Activated CD8-positive, alpha-beta T cell treated with anti-CD3 and anti-CD28 coated beads, Interleukin-2, amount 10 ng/mL, durations not matched to agents 7 days and 5 days (primary cell): Measurements from ENCODE around the gene LRPAP1. TPM values are rescaled to one million over a fixed set of nuclear protein-coding genes. Genes with fewer than 3 reads are reported as not detected.
"Not testable (repeated sequence)": the region's sequence is repeated elsewhere in the genome, so short reads cannot be mapped to it uniquely, and the experiment has no call there.

Experiments
- ATAC-seq: fragments of 150-1000 bp; cut with Tn5 transposase; one replicate; pipeline ENCODE4 v1.10.0; 2021; ENCODE audit warnings: moderate library complexity
- CTCF ChIA-PET: fragments of 350-600 bp; sonication (Branson Sonifier 250); formaldehyde crosslinking; loops from one replicate; lab custom pipeline; 2021; ENCODE audit warnings: antibody characterized with exemption; lab: Charles Lee
- POLR2A ChIA-PET: fragments of 350-600 bp; sonication (Branson Sonifier 250); formaldehyde crosslinking; loops from one replicate; lab custom pipeline; 2021; ENCODE audit warnings: antibody characterized with exemption; lab: Charles Lee
- DNase-seq: peaks from one replicate; pipeline ENCODE4 v3.0.0-alpha.2; 2020
- H3K27ac Mint-ChIP-seq: one replicate; pipeline ENCODE4 v1.8.0; 2021; ENCODE audit warnings: mild to moderate bottlenecking, mixed read lengths
- H3K27me3 Mint-ChIP-seq: one replicate; pipeline ENCODE4 v1.8.0; 2021; ENCODE audit warnings: low read depth, mixed read lengths
- H3K36me3 Mint-ChIP-seq: one replicate; pipeline ENCODE4 v1.8.0; 2021; ENCODE audit warnings: low read depth, mixed read lengths
- H3K4me1 Mint-ChIP-seq: one replicate; pipeline ENCODE4 v1.8.0; 2021; ENCODE audit warnings: low read depth, mixed read lengths
- H3K4me3 Mint-ChIP-seq: one replicate; pipeline ENCODE4 v1.8.0; 2021; ENCODE audit warnings: mild to moderate bottlenecking, mixed read lengths
- H3K9me3 Mint-ChIP-seq: one replicate; pipeline ENCODE4 v1.8.0; 2022; ENCODE audit warnings: mixed read lengths; ENCODE audit not compliant: insufficient read depth
- total RNA-seq, 2 experiments: library from RNA; stranded (reverse); gene quantifications; one replicate each; pipeline ENCODE4 v1.2.3, GENCODE V29; 2021

The LRPAP1 gene
- total RNA-seq = 10 to 100 TPM; 66.4 to 72.5 TPM

GRCh38 chr4:3531879-3532750, at the start of gene LRPAP1:
LRPAP1 (minus strand) TSS chr4:3532422; CDS start chr4:3532412, 10 bp downstream.
- Mint-ChIP-seq H3K9me3 (no peaks in the 10 kb centered on the region), H3K36me3 (peaks cover 11% of the 10 kb centered on the region), H3K4me1 (peaks cover 31% of the 10 kb centered on the region), H3K4me3 (peak within 1 kb of the TSS; percentile 100), H3K27me3 (peaks cover 2% of the 10 kb centered on the region), H3K27ac (peak within 1 kb of the TSS; percentile 96)
- peak; percentile 89 for ATAC-seq
- POLR2A ChIA-PET = no interaction called here
- CTCF ChIA-PET = no interaction called here
- DNase-seq = peak; percentile 87

GRCh38 chr4:3581334-3582090, 49.3 kb upstream of the LRPAP1 start:
- POLR2A ChIA-PET, ATAC-seq: not testable (repeated sequence)

GRCh38 chr4:3580859-3581258, 48.6 kb upstream of the LRPAP1 start:
- H3K9me3 Mint-ChIP-seq, CTCF ChIA-PET, H3K36me3 Mint-ChIP-seq, POLR2A ChIA-PET, H3K4me3 Mint-ChIP-seq, H3K27me3 Mint-ChIP-seq, H3K4me1 Mint-ChIP-seq, H3K27ac Mint-ChIP-seq, DNase-seq, ATAC-seq: not testable (repeated sequence)

More at GRCh38 chr4:3581334-3582090, 49.3 kb upstream of the LRPAP1 start:
- H3K4me1 Mint-ChIP-seq, H3K36me3 Mint-ChIP-seq, DNase-seq, H3K9me3 Mint-ChIP-seq, CTCF ChIA-PET, H3K4me3 Mint-ChIP-seq, H3K27ac Mint-ChIP-seq, H3K27me3 Mint-ChIP-seq: not testable (repeated sequence)

- H3K9me3 Mint-ChIP-seq, H3K36me3 Mint-ChIP-seq, ATAC-seq, DNase-seq, H3K27me3 Mint-ChIP-seq, CTCF ChIA-PET, H3K4me3 Mint-ChIP-seq, POLR2A ChIA-PET, H3K27ac Mint-ChIP-seq, H3K4me1 Mint-ChIP-seq: not testable (repeated sequence)
Observed at GRCh38 chr4:3578527-3579144, 46.4 kb upstream of the LRPAP1 start.

- H3K36me3 Mint-ChIP-seq, POLR2A ChIA-PET, CTCF ChIA-PET, H3K4me1 Mint-ChIP-seq, H3K27me3 Mint-ChIP-seq, H3K4me3 Mint-ChIP-seq, H3K27ac Mint-ChIP-seq, DNase-seq, ATAC-seq, H3K9me3 Mint-ChIP-seq: not testable (repeated sequence)
Observed at GRCh38 chr4:3578052-3578451, 45.8 kb upstream of the LRPAP1 start.

- H3K27ac Mint-ChIP-seq, H3K9me3 Mint-ChIP-seq, POLR2A ChIA-PET, H3K36me3 Mint-ChIP-seq, H3K4me1 Mint-ChIP-seq, CTCF ChIA-PET, H3K27me3 Mint-ChIP-seq, H3K4me3 Mint-ChIP-seq, ATAC-seq, DNase-seq: not testable (repeated sequence)
Observed at GRCh38 chr4:3577208-3577892, 45.1 kb upstream of the LRPAP1 start.

GRCh38 chr4:3576533-3577207, 44.4 kb upstream of the LRPAP1 start:
- not testable (repeated sequence) for H3K27me3 Mint-ChIP-seq

GRCh38 chr4:3575426-3576369, 43.5 kb upstream of the LRPAP1 start:
- ATAC-seq, DNase-seq, POLR2A ChIA-PET, H3K9me3 Mint-ChIP-seq, H3K27me3 Mint-ChIP-seq, H3K27ac Mint-ChIP-seq, H3K4me1 Mint-ChIP-seq, H3K4me3 Mint-ChIP-seq, CTCF ChIA-PET, H3K36me3 Mint-ChIP-seq: not testable (repeated sequence)

More at GRCh38 chr4:3576533-3577207, 44.4 kb upstream of the LRPAP1 start:
- H3K4me1 Mint-ChIP-seq, ATAC-seq, H3K27ac Mint-ChIP-seq, H3K36me3 Mint-ChIP-seq, DNase-seq, CTCF ChIA-PET, H3K4me3 Mint-ChIP-seq, H3K9me3 Mint-ChIP-seq, POLR2A ChIA-PET: not testable (repeated sequence)

- ATAC-seq, DNase-seq, H3K4me1 Mint-ChIP-seq, H3K27ac Mint-ChIP-seq, H3K9me3 Mint-ChIP-seq, H3K4me3 Mint-ChIP-seq, H3K36me3 Mint-ChIP-seq, CTCF ChIA-PET, POLR2A ChIA-PET, H3K27me3 Mint-ChIP-seq: not testable (repeated sequence)
Observed at GRCh38 chr4:3574865-3575264, 42.6 kb upstream of the LRPAP1 start.

GRCh38 chr4:3574346-3574745, 42.1 kb upstream of the LRPAP1 start:
- ATAC-seq, POLR2A ChIA-PET: not testable (repeated sequence)

More at GRCh38 chr4:3574346-3574745, 42.1 kb upstream of the LRPAP1 start:
- H3K9me3 Mint-ChIP-seq, H3K27ac Mint-ChIP-seq, H3K27me3 Mint-ChIP-seq, CTCF ChIA-PET, H3K36me3 Mint-ChIP-seq, DNase-seq, H3K4me3 Mint-ChIP-seq, H3K4me1 Mint-ChIP-seq: not testable (repeated sequence)
